NCI-H2196 (cell line): ENCODE data around the gene KCNJ8.
"Not testable (repeated sequence)": the region's sequence is repeated elsewhere in the genome, so short reads cannot be mapped to it uniquely, and the experiment has no call there.

ENCODE experiments used
- DNase-seq: peaks from one replicate; lab custom pipeline; 2025; ENCODE audit not compliant: unreplicated experiment; lab: John Stamatoyannopoulos, UW

KCNJ8 gene

GRCh38 chr12:21788089-21788983 lies 13.8 kb upstream of the KCNJ8 start:
- no peak for DNase-seq

- no peak for DNase-seq
Measured at GRCh38 chr12:21786041-21786531, 11.6 kb upstream of the KCNJ8 start.

- not testable (repeated sequence) for DNase-seq
Measured at GRCh38 chr12:21782723-21783122, 8.2 kb upstream of the KCNJ8 start.

GRCh38 chr12:21780786-21781185 lies 6.3 kb upstream of the KCNJ8 start:
- no peak for DNase-seq

- no peak for DNase-seq
Measured at GRCh38 chr12:21776175-21776574, 1.7 kb upstream of the KCNJ8 start.

GRCh38 chr12:21775133-21775820 lies 771 bp upstream of the KCNJ8 start:
- no peak for DNase-seq

- DNase-seq: no peak
Measured at GRCh38 chr12:21773806-21774205, 700 bp downstream of the KCNJ8 start.

- no peak for DNase-seq
Measured at GRCh38 chr12:21773263-21773741, 1.2 kb downstream of the KCNJ8 start.

GRCh38 chr12:21771311-21771710 lies 3.2 kb downstream of the KCNJ8 start:
- DNase-seq: no peak

GRCh38 chr12:21769307-21769706 lies 5.2 kb downstream of the KCNJ8 start:
- no peak for DNase-seq

GRCh38 chr12:21766403-21766802 lies 8.1 kb downstream of the KCNJ8 start:
- no peak for DNase-seq

- no peak for DNase-seq
Measured at GRCh38 chr12:21764950-21765349, 9.6 kb downstream of the KCNJ8 start.

GRCh38 chr12:21764065-21764464 lies 10.4 kb downstream of the KCNJ8 start:
- DNase-seq: no peak

GRCh38 chr12:21763531-21763930 lies 11.0 kb downstream of the KCNJ8 start:
- no peak for DNase-seq

GRCh38 chr12:21759737-21760136 lies 14.8 kb downstream of the KCNJ8 start:
- DNase-seq: no peak

GRCh38 chr12:21757735-21758134 lies 16.8 kb downstream of the KCNJ8 start:
- no peak for DNase-seq

- DNase-seq: no peak
Measured at GRCh38 chr12:21756699-21757098, 17.8 kb downstream of the KCNJ8 start.

- no peak for DNase-seq
Measured at GRCh38 chr12:21751517-21751916, 23.0 kb downstream of the KCNJ8 start.

GRCh38 chr12:21745258-21745657 lies 29.2 kb downstream of the KCNJ8 start:
- DNase-seq: no peak

GRCh38 chr12:21731144-21731543 lies 43.4 kb downstream of the KCNJ8 start:
- no peak for DNase-seq

GRCh38 chr12:21725731-21726130 lies 48.8 kb downstream of the KCNJ8 start:
- no peak for DNase-seq
